ENCODE data around the gene TBC1D4.
A peak's percentile ranks its signal among the peaks of the same experiment; 100 is the strongest.

DNA sequence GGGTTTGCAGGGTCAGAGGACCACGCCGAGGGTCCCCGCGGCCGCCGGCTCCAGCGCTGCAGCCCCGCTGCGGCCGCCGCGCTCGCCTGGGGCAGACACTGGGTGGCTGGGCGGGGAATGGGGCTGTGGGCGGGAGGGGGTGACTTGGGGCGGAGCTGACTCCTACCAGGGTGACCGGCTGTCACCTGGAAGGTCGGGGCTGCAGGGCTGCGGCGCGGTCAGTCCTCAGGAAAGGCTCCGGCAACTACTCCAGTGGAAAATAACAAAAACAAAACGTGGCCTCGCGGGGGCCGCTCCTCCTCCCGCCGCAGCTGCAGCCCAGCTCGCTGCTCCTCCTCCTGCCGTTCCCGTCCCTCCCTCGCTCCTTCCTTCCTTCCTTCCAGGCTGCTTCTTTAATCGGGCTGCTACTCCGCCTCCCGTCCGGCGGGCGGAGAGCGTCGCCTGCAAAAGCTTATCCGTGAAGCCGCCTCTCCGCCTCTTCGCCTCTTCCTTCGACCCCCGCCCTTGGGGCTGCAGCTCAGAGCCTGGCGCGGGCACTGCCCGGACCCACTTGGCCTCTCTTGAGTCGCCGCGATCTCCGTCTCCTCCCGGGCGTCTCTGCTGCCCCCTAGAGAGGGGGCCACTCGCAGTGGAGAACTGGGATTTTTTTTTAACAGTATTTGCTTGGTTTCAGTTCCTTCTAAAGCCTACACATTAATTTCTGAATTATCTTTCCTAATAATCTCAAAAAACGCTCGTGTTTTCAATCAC is at the start of gene TBC1D4:
- TF ChIP-seq, protein P1, sequence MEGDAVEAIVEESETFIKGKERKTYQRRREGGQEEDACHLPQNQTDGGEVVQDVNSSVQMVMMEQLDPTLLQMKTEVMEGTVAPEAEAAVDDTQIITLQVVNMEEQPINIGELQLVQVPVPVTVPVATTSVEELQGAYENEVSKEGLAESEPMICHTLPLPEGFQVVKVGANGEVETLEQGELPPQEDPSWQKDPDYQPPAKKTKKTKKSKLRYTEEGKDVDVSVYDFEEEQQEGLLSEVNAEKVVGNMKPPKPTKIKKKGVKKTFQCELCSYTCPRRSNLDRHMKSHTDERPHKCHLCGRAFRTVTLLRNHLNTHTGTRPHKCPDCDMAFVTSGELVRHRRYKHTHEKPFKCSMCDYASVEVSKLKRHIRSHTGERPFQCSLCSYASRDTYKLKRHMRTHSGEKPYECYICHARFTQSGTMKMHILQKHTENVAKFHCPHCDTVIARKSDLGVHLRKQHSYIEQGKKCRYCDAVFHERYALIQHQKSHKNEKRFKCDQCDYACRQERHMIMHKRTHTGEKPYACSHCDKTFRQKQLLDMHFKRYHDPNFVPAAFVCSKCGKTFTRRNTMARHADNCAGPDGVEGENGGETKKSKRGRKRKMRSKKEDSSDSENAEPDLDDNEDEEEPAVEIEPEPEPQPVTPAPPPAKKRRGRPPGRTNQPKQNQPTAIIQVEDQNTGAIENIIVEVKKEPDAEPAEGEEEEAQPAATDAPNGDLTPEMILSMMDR (IDR thresholded peaks at IDR 0.05; ENCODE audit: insufficient read depth, low read depth, low read length): peak; percentile 77
- TF ChIP-seq EZH2 (IDR thresholded peaks at IDR 0.05; ENCODE audit: insufficient read depth, low read length): no peak

Measured in astrocyte (in vitro differentiated cells and primary cell).